Mesenchymal stem cell (in vitro differentiated cells and primary cell): Measurements from ENCODE around the gene TSPYL6.
A peak's percentile ranks its signal among the peaks of the same experiment; 100 is the strongest.

Experiments
- DNase-seq: peaks from one replicate; pipeline ENCODE4 v3.0.0-alpha.2; 2013
- H2AFZ ChIP-seq: one replicate; pipeline ENCODE4 v1.6.1; 2013; ENCODE audit warnings: low read depth, mild to moderate bottlenecking, control low read depth, inconsistent platforms, low read length, moderate library complexity
- H2AK5ac ChIP-seq: 2 replicates; pipeline ENCODE4 v1.6.1; 2013; ENCODE audit warnings: low read length, moderate library complexity, mild to moderate bottlenecking, inconsistent platforms; ENCODE audit not compliant: severe bottlenecking
- H2BK120ac ChIP-seq: one replicate; pipeline ENCODE4 v1.6.1; 2013; ENCODE audit warnings: low read depth, mild to moderate bottlenecking, inconsistent platforms, low read length, moderate library complexity
- H2BK12ac ChIP-seq, 2 experiments: one replicate each; pipeline ENCODE4 v1.6.1; 2013; ENCODE audit warnings: inconsistent platforms in 2 of 2, low read length in 2 of 2, mild to moderate bottlenecking in 2 of 2, moderate library complexity in 2 of 2, control low read depth in 1 of 2
- H2BK15ac ChIP-seq: one replicate; pipeline ENCODE4 v1.6.1; 2013; ENCODE audit warnings: mild to moderate bottlenecking, low read depth, inconsistent platforms; ENCODE audit not compliant: poor library complexity, severe bottlenecking
- H2BK5ac ChIP-seq: 2 replicates; pipeline ENCODE4 v1.6.1; 2013; ENCODE audit warnings: low read depth, mild to moderate bottlenecking, low read length, control low read depth, inconsistent platforms; ENCODE audit not compliant: poor library complexity, severe bottlenecking
- H3K14ac ChIP-seq, 2 experiments: one replicate each; pipeline ENCODE4 v1.6.1; 2013; ENCODE audit warnings: inconsistent platforms in 2 of 2, low read length in 2 of 2, control low read depth in 1 of 2, mild to moderate bottlenecking in 1 of 2, moderate library complexity in 1 of 2
- H3K18ac ChIP-seq, 2 experiments: one replicate each; pipeline ENCODE4 v1.6.1; 2013; ENCODE audit warnings: inconsistent platforms in 2 of 2, low read length in 2 of 2, control low read depth in 1 of 2, low read depth in 1 of 2, mild to moderate bottlenecking in 1 of 2
- H3K23ac ChIP-seq, 2 experiments: one replicate each; pipeline ENCODE4 v1.6.1; 2013; ENCODE audit warnings: inconsistent platforms in 2 of 2, low read length in 2 of 2, mild to moderate bottlenecking in 2 of 2, moderate library complexity in 2 of 2, control low read depth in 1 of 2
- H3K27ac ChIP-seq: 2 replicates; pipeline ENCODE4 v1.5.1; 2013; ENCODE audit warnings: mild to moderate bottlenecking, moderate library complexity, low read length, control low read depth, inconsistent platforms; ENCODE audit not compliant: poor library complexity, severe bottlenecking
- H3K27me3 ChIP-seq, 2 experiments: 2 replicates each; pipeline versions ENCODE4 v1.6.1 to v1.7.0; 2013; ENCODE audit warnings: low read length in 2 of 2, mild to moderate bottlenecking in 2 of 2, moderate library complexity in 2 of 2, control low read depth in 1 of 2, inconsistent platforms in 1 of 2; ENCODE audit not compliant: control insufficient read depth in 1 of 2, insufficient read depth in 1 of 2
- H3K36me3 ChIP-seq, 2 experiments: 2 replicates each; pipeline versions ENCODE4 v1.6.1 to v1.7.0; 2013; ENCODE audit warnings: low read length in 2 of 2, control low read depth in 1 of 2, inconsistent platforms in 1 of 2, low read depth in 1 of 2, mild to moderate bottlenecking in 1 of 2; ENCODE audit not compliant: insufficient read depth in 2 of 2, control insufficient read depth in 1 of 2
- H3K4ac ChIP-seq, 2 experiments: one replicate each; pipeline ENCODE4 v1.6.1; 2013; ENCODE audit warnings: inconsistent platforms in 2 of 2, low read length in 2 of 2, mild to moderate bottlenecking in 2 of 2, moderate library complexity in 2 of 2, control low read depth in 1 of 2, low read depth in 1 of 2
- H3K4me1 ChIP-seq: 2 replicates; pipeline ENCODE4 v1.6.1; 2013; ENCODE audit warnings: low read depth, low read length, control low read depth; ENCODE audit not compliant: control insufficient read depth, insufficient read depth
- H3K4me2 ChIP-seq: 2 replicates; pipeline ENCODE4 v1.6.1; 2013; ENCODE audit warnings: low read length, mild to moderate bottlenecking, inconsistent platforms; ENCODE audit not compliant: poor library complexity, severe bottlenecking
- H3K4me3 ChIP-seq, 2 experiments: 2 replicates each; pipeline versions ENCODE4 v1.5.1 to v1.7.0; 2013; ENCODE audit warnings: low read length in 2 of 2, mild to moderate bottlenecking in 2 of 2, control low read depth in 1 of 2, low read depth in 1 of 2; ENCODE audit not compliant: insufficient read depth in 1 of 2
- H3K79me1 ChIP-seq: replicated peaks from 2 replicates; pipeline ENCODE4 v1.6.1; 2013; ENCODE audit warnings: mild to moderate bottlenecking, control low read depth, low read length, inconsistent platforms; ENCODE audit not compliant: poor library complexity, severe bottlenecking
- H3K9ac ChIP-seq: 2 replicates; pipeline ENCODE4 v1.7.0; 2013; ENCODE audit warnings: mild to moderate bottlenecking, low read length, moderate library complexity
- H3K9me3 ChIP-seq: 2 replicates; pipeline ENCODE4 v1.7.0; 2013; ENCODE audit warnings: mild to moderate bottlenecking, low read length; ENCODE audit not compliant: control insufficient read depth
- H4K8ac ChIP-seq: one replicate; pipeline ENCODE4 v1.6.1; 2013; ENCODE audit warnings: inconsistent platforms, mild to moderate bottlenecking, low read length, moderate library complexity
- H4K91ac ChIP-seq: one replicate; pipeline ENCODE4 v1.6.1; 2013; ENCODE audit warnings: mild to moderate bottlenecking, low read length, inconsistent platforms
- WGBS: methylation state at CpG from one replicate; pipeline ENCODE4 v1.1.7; 2013; ENCODE audit warnings: mixed read lengths; 5-methylcytosine and 5-hydroxymethylcytosine counted together

Gene TSPYL6

DNA sequence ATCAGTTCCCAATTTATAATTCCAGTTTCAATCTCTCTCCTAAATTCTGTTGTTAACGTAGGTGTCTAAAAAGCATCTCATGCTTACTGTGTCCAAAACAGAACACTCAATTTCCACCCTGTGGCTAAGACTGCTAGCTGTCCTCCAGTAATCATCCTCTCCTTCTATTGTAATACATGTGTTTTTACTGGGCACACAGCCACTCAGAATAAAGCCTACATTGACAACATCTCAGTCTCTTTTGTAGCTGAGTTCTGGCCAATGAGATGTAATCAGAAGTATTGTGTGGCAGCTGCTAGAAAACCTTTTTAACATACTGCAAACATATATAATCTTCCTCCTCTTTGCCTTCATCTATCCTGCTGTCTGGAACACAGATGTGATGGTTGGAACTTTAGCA is 29.4 kb upstream of the TSPYL6 start:
- no peak overlapping the region for H4K91ac ChIP-seq
- H2BK12ac ChIP-seq: no peak overlapping the region
- no peak overlapping the region for H2AFZ ChIP-seq
- H3K23ac ChIP-seq: no peak overlapping the region
- H3K36me3 ChIP-seq: no peaks in the 10 kb centered on the region
- no peaks in the 10 kb centered on the region for H3K27me3 ChIP-seq
- H2AK5ac ChIP-seq: no peak overlapping the region
- no peak for DNase-seq
- no peak overlapping the region for H3K4me3 ChIP-seq
- no peaks in the 10 kb centered on the region for H3K4me1 ChIP-seq
- H2BK120ac ChIP-seq: no peak overlapping the region
- no peak overlapping the region for H3K27ac ChIP-seq
- 91% methylated on average over 1 of the region's 1 CpG for WGBS
- no peak overlapping the region for H2BK5ac ChIP-seq
- no peak overlapping the region for H3K4ac ChIP-seq
- no peaks in the 10 kb centered on the region for H3K9me3 ChIP-seq
- H3K14ac ChIP-seq: no peak overlapping the region
- H3K79me1 ChIP-seq: no peaks in the 10 kb centered on the region
- H3K4me2 ChIP-seq: no peak overlapping the region
- no peak overlapping the region for H3K18ac ChIP-seq
- no peak overlapping the region for H2BK15ac ChIP-seq
- H4K8ac ChIP-seq: no peak overlapping the region
- no peak overlapping the region for H3K9ac ChIP-seq

- Histone ChIP-seq H2BK5ac (no peak overlapping the region), H3K4me3 (no peak overlapping the region), H2BK12ac (no peak overlapping the region), H3K23ac (no peak overlapping the region), H3K27me3 (no peaks in the 10 kb centered on the region), H3K79me1 (no peaks in the 10 kb centered on the region), H3K18ac (no peak overlapping the region), H2BK120ac (no peak overlapping the region), H3K36me3 (no peaks in the 10 kb centered on the region), H3K9ac (no peak overlapping the region), H2BK15ac (peak overlapping the region; percentile 9), H3K27ac (no peak overlapping the region), H4K8ac (peak overlapping the region; percentile 30), H3K4me2 (no peak overlapping the region), H3K4ac (no peak overlapping the region), H2AK5ac (no peak overlapping the region), H3K4me1 (no peaks in the 10 kb centered on the region), H3K14ac (no peak overlapping the region), H3K9me3 (no peaks in the 10 kb centered on the region), H2AFZ (no peak overlapping the region), H4K91ac (no peak overlapping the region)
- WGBS: 12% methylated on average over 3 of the region's 3 CpGs
- DNase-seq: no peak
These were observed 28.8 kb upstream of the TSPYL6 start for GRCh38 chr2:54284826-54285225.

- Histone ChIP-seq H2BK12ac (no peak overlapping the region), H3K9ac (no peak overlapping the region), H3K79me1 (no peaks in the 10 kb centered on the region), H2AFZ (no peak overlapping the region), H3K36me3 (no peaks in the 10 kb centered on the region), H2BK120ac (no peak overlapping the region), H3K4me1 (no peaks in the 10 kb centered on the region), H2AK5ac (no peak overlapping the region), H3K18ac (no peak overlapping the region), H2BK5ac (no peak overlapping the region), H3K27ac (no peak overlapping the region), H3K27me3 (no peaks in the 10 kb centered on the region), H3K4me3 (no peak overlapping the region), H3K9me3 (no peaks in the 10 kb centered on the region), H4K8ac (no peak overlapping the region), H3K23ac (no peak overlapping the region), H2BK15ac (no peak overlapping the region), H3K4ac (no peak overlapping the region), H3K4me2 (no peak overlapping the region), H4K91ac (no peak overlapping the region), H3K14ac (no peak overlapping the region)
- DNase-seq: no peak
- WGBS: 67% methylated on average over 1 of the region's 2 CpGs
These were observed 23.4 kb upstream of the TSPYL6 start for GRCh38 chr2:54279385-54279784.

DNA sequence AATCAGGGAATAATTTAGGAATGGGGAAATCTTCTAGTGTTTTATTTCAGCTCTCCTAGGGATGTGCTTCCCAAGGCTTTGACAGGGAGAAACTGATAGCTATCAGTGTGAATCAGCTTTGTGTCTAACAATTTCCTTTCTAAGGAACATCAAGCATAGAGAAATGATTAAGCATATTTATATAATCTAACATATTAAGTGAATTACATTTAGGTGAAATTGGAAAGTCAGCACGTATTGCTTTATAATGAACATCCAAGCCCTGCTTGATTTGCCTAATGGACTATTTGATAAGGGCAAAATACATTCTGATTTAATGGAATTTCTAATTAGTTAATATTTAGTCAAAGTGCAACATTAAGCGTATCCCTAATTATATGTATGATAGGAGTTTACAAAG is 19.5 kb upstream of the TSPYL6 start:
- Histone ChIP-seq H3K27me3 (no peaks in the 10 kb centered on the region), H3K4ac (no peak overlapping the region), H3K14ac (no peak overlapping the region), H2AK5ac (no peak overlapping the region), H3K27ac (no peak overlapping the region), H2AFZ (no peak overlapping the region), H3K9ac (peak overlapping the region; percentile 76), H3K4me2 (no peak overlapping the region), H2BK120ac (no peak overlapping the region), H2BK12ac (no peak overlapping the region), H2BK15ac (no peak overlapping the region), H4K91ac (no peak overlapping the region), H2BK5ac (no peak overlapping the region), H3K79me1 (no peaks in the 10 kb centered on the region), H3K4me1 (no peaks in the 10 kb centered on the region), H4K8ac (no peak overlapping the region), H3K18ac (no peak overlapping the region), H3K4me3 (no peak overlapping the region), H3K36me3 (no peaks in the 10 kb centered on the region), H3K23ac (no peak overlapping the region), H3K9me3 (no peaks in the 10 kb centered on the region)
- WGBS: no CpG with 5 or more reads among the region's 2 CpGs
- DNase-seq: no peak
